ENCODE results near the gene SSR4.

Gene SSR4

GRCh38 chrX:153782313-153782712 lies 12.2 kb upstream of the SSR4 start:
- peak; percentile 42 for DNase-seq

- no peak for DNase-seq
Measured at GRCh38 chrX:153782871-153783270, 11.6 kb upstream of the SSR4 start.

GRCh38 chrX:153783378-153784013 lies 11.0 kb upstream of the SSR4 start:
- DNase-seq, result no peak

DNA sequence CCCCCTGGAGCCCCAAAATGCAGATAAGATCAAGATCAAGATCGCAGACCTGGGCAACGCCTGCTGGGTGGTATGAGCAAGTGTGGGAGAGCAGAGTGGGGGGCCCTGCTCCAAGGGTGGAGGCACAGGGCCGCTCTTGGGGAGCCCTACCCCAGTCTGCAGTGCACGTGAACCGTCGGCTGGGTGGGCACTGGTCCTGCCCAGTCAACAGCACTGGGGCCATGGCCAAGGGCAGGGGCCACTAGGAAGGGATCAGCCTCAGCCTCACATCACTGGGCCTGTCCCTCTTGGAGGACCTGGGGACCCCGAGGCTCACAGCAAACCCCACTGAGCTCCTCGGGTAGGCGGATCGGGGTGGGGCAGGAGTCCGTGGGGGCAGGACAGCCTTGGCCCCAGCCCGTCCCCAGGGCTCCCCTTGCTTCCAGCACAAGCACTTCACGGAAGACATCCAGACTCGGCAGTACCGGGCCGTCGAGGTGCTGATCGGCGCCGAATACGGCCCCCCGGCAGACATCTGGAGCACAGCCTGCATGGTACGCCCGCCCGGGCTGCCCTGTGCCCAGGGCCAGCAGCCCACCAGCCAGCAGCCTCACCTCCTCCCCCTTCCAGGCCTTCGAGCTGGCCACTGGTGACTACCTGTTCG lies 10.0 kb upstream of the SSR4 start:
- no peak for DNase-seq

GRCh38 chrX:153786669-153787068 lies 7.8 kb upstream of the SSR4 start:
- no peak for DNase-seq

- DNase-seq, result no peak
Measured at GRCh38 chrX:153789654-153790053, 4.8 kb upstream of the SSR4 start.

- DNase-seq, result no peak
Measured at GRCh38 chrX:153791104-153791852, 3.2 kb upstream of the SSR4 start.

DNA sequence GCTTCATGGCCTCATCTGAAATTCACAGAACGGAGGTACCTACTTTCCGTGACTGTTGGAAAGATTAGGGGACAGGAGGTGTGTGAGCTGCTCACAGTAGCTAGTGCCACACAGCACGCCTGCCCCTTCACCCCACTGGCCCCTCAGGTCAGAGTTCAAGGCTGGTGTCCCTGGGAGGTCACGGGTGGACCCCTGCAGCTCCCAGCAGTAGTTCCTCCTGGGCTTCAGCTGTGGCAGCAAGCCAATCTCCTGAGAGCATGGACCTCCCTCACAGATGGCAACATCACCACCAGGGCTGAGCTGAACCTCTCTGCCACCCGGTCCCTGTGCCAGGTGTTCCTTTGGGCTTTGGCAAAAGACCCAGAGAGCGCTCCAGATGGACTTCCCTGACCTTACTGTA lies 2.1 kb upstream of the SSR4 start:
- DNase-seq, result no peak

DNA sequence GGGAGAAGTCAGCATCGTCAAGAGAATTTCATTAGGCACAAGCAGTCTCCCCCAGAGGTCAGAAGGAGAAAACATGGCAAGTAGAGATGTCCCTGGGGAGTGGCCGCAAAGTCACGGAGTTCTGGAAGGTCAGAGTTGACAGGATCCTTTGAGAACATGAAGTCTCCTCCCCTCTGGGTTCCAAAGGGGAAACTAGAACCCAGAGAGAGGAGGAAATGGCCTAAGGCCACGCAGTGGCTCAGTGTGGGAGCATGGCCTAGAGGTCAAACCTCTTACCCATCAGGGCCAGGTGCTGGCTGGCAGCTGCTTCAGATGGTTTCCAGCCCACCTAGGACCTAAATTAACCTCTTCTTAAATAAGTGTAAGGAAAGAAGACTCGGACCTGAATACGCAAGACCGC lies 1.2 kb upstream of the SSR4 start:
- DNase-seq, result no peak

DNA sequence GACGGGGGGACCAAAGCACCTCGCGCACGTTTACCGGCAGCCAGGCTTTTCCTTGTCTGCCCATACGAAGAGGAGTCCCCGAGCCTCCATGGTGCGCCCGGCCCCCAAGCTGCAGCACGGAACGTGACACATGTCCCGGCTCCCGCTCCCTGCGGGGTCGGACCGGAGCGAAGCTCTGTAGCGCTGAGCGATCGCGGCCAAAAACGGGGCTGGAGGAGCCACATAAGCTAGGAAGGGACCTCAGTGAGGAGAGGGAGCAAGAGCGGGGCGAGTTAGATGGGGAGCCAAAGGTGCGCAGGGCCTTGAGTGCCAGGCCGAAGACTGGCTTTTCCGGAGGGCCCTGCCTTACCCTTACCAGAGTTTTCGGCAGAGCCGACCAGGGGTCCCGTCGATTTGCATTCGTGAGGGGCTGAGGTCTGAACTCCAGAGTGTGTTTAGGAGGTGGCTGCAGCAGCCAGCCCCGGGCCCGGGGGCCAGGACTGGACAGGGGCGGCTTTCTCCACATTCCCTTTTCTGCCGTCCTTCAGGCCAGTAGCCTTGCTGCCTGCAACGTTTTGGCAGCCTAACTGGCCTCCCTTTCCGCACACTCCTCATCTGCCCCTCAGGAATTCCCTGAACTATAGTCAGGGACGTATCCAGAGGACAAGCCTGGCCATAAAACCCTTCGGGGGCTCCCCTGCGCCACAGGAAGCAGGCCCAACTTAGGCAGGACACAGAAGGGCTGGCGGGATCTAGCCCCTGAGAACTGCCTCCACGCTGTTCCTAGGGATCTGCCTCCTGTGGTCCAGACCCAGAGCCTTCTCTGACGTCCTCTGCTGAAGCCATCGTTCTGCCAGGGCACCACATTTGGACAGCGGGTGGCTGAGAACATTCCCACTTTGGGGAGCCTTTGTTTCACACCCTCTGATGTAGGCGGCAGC lies 689 bp downstream of the SSR4 start:
- no peak for DNase-seq

DNA sequence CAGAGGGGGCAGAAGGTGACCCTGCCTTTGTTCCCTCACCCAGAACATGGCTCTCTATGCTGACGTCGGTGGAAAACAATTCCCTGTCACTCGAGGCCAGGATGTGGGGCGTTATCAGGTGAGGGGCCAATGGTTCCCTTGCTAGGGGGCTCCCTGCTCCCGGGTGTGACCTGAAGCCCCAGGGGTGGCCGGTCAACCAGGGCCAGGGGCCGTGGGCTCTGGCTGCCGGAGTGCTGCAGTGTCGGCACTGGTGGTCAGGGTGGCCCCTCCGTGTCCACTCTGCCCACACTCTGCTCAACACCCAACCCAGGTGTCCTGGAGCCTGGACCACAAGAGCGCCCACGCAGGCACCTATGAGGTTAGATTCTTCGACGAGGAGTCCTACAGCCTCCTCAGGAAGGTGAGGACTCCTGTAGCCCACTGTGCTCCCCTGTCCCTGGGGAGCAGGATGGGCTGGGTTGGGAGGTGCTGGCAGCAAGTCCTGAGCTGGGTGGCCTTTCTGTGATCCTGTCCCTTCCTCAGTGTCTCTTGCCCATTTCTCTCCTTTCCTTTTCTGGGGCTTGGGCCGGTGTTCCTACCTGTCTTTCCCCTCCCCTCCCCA lies 3.0 kb downstream of the SSR4 start:
- no peak for DNase-seq

GRCh38 chrX:153799326-153799725 lies 4.9 kb downstream of the SSR4 start:
- no peak for DNase-seq

DNA sequence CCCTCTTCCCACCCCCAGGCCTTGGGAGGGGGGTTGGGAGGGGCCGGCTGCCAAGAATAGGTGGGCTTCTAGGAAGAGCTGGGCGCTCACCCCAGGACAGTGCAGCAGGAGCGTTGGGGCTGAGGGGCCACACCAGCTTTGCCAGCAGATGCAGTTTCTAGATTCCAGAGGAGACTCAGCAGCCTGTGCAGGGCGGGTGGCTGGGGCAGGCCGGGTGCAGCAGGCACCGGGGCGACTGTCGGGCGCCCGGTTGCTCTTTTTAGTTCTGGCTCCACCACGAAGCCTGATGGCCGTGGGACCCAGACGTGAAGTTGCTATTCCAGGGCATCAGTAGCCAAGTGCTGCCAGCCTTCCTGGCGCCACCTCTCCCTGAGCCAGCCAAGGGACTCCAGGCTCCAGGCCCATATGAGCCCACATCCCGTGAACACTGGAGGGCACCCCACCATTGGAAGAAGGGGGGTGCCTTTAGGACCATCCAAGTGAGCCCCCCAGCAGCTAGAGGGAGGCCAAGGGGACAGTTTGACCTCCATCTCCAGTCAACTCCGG lies 5.8 kb downstream of the SSR4 start:
- DNase-seq, result no peak

- DNase-seq, result no peak
Measured at GRCh38 chrX:153800746-153801145, 6.3 kb downstream of the SSR4 start.

DNA sequence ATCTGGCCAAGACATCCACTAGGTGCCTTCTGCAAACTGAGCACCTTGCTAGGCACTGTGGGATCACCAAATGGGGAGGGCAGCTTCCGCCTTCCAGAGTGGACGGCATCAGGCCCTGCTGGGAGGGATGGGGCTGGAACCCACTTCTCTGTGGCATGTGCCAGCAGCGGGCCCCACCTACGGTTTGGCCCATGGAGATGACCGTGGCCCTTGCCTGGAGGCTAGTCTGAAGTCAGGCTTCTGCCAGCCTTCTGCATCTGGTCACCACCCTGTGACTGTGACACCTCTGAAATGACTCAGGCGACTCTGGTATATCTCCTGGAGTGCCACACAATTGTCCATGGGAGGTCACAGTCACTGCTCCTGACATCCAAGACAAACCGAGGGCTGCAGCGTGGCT lies 7.2 kb downstream of the SSR4 start:
- no peak for DNase-seq

- no peak for DNase-seq
Measured at GRCh38 chrX:153802513-153803045, 8.1 kb downstream of the SSR4 start.

DNA sequence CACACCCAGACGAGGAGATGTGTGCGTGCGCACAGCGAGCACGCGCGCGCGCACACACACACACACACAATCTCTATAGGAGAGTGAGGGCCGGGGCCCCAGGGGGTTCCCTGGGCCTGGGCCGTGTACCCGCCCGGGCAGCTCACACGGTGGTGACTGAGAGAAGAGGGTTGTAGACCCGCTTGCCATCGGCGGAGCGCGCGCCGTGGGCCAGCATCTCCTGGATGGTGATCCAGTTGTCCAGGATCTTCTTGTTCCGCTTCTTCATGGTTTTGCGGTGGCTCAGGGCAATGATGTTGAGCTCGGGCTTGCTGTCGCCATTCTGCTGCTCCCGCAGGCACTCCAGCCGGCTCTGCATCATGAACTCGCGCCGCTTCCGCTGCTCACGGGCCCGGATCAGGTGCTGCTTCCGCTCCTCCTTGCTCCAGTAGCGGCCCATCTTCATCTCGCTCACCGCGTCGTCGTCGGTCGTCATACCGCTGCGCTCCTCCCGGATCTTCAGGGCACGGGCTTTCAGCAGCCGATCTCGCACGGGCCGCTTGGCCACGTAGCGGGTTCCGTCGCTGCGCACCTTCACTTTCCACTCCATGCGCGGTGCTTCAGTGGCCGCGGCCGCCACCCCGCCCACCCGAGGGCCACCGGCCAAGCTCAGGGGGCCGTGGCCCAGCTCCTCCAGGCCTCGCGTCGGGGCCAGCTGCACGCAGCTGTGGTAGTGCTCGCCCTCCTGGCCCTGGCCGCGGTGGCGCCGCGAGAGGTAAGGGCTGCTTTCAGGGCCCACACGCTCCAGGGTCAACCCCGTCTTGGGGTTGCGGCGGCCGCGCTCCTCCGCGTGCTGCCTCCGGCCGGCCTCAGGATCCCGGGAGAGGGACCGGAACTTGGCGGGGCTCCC lies 9.0 kb downstream of the SSR4 start:
- no peak for DNase-seq

- DNase-seq, result no peak
Measured at GRCh38 chrX:153804100-153804595, 9.7 kb downstream of the SSR4 start.

GRCh38 chrX:153804621-153805020 lies 10.2 kb downstream of the SSR4 start:
- no peak for DNase-seq

DNA sequence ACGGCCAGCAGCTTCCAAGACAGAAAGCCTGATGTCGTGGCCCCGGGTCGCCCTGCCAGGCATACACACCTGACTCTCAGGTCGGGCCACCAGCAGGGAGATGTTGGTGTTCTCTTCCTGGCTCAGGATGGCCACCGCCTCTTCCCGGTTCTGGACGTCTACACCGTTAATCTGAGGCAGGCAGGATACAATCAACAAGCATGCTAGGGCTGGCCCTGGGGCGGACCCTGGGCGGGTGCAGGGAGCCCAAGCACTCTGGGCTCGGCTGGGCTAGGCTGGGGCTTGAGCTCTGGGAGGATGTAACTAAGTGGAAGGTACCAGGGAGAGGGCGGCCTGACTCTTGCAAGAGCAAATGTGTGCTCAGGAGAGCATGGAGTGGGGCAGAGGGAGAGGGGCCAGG lies 11.0 kb downstream of the SSR4 start:
- no peak for DNase-seq

DNA sequence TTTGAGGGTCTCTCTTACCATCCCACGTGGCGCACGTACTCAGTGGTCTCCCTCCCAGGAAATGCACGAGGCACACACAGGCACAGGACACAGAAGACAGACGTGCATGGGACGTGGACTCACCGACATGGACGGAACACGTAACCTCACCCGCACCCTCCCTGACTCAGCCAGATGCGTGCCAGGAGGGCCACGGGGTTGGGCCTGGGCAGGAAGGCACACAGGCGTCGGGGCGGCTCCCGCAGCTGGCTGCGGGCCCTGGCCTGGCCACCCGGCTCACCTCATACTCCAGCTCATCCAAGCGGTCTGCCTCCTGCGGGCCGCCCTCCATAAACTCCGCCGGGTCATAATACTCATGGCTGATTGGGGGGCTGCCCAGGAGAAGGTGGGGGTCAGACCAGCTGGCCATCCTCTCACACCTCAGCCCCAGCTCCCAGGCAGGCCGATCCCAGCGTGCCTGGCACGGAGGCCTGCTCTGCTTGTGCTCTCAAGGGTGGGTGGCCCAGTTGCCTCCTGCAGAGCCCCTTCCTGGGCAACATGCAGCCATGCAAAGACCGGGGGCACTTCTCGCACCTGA lies 12.6 kb downstream of the SSR4 start:
- no peak for DNase-seq

Data from NCI-H2171 treated with DMSO at 0.1 percent for 48 hours (cell line).